Stimulated activated naive CD8-positive, alpha-beta T cell treated with anti-CD3 and anti-CD28 coated beads, Interleukin-15, Interleukin-2, amounts not matched to agents 100 ng/mL and 50 ng/mL, for 24 hours (primary cell): ENCODE measurements around the gene MRPS31.
"Not testable (repeated sequence)": the region's sequence is repeated elsewhere in the genome, so short reads cannot be mapped to it uniquely, and the experiment has no call there.

Experiments
- H3K27ac Mint-ChIP-seq: one replicate; pipeline ENCODE4 v1.8.0; 2021; ENCODE audit warnings: mild to moderate bottlenecking, mixed read lengths
- H3K27me3 Mint-ChIP-seq: one replicate; pipeline ENCODE4 v1.8.0; 2021; ENCODE audit warnings: mixed read lengths
- H3K36me3 Mint-ChIP-seq: one replicate; pipeline ENCODE4 v1.8.0; 2021; ENCODE audit warnings: low read depth, mixed read lengths
- H3K4me1 Mint-ChIP-seq: one replicate; pipeline ENCODE4 v1.8.0; 2021; ENCODE audit warnings: low read depth, mixed read lengths
- H3K4me3 Mint-ChIP-seq: one replicate; pipeline ENCODE4 v1.8.0; 2021; ENCODE audit warnings: mild to moderate bottlenecking, mixed read lengths
- H3K9me3 Mint-ChIP-seq: one replicate; pipeline ENCODE4 v1.8.0; 2021; ENCODE audit warnings: mixed read lengths

MRPS31 gene

DNA sequence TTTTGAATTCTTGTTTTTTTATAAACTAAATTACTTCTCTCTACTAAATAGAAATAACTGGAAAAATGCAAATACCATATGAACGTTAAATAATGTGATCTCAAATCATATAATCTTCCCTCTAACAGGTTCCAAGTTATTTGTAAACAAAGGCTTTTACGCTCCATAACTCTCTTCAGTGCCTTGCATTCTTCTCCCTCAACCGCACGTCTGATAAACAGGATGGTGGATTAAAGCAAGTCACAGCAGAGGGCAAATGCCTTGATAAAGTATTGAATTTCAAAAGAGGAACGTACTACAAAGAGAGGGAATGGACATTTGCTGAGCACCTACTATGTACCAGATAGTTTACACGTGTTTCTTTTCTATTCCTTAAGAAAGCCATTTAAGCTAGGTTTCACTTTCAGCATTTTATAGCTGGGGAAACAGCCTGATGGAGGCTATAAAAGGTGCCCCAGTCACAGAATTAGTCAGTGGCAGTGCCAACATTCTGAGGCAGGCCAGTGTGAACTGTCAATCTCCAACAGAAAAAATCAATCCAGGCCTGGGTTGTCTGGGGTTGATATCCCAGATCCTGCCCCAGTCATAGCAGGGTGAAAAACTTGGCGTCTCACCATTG, 15.8 kb downstream of the MRPS31 start:
- no peaks in the 10 kb centered on the region for H3K27me3 Mint-ChIP-seq
- no peaks in the 10 kb centered on the region for H3K9me3 Mint-ChIP-seq
- H3K4me1 Mint-ChIP-seq = peaks cover 8% of the 10 kb centered on the region
- H3K36me3 Mint-ChIP-seq = peaks cover 62% of the 10 kb centered on the region
- H3K27ac Mint-ChIP-seq = no peak overlapping the region
- H3K4me3 Mint-ChIP-seq = no peak overlapping the region

DNA sequence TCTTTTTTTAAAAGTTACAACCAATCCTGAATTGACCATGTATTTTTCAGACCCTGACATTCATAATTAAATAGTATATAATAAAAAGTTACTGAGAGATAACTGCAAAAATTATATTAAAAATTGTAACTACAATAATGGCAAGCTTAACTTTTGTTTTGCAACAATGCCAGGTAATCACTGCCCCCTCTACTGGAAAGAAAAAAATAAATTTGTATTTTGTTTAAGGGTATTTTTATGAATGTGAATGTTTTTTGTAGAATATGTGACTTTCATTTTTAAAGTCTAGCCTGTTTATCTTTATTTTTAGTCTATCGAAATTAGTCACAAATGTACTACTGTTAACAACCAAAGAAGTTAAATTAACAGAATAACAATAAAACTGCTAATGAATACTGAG, 21.7 kb downstream of the MRPS31 start:
- H3K36me3 Mint-ChIP-seq = peaks cover 35% of the 10 kb centered on the region
- H3K27me3 Mint-ChIP-seq = no peaks in the 10 kb centered on the region
- H3K4me1 Mint-ChIP-seq = peaks cover 4% of the 10 kb centered on the region
- H3K4me3 Mint-ChIP-seq = no peak overlapping the region
- no peak overlapping the region for H3K27ac Mint-ChIP-seq
- no peaks in the 10 kb centered on the region for H3K9me3 Mint-ChIP-seq

DNA sequence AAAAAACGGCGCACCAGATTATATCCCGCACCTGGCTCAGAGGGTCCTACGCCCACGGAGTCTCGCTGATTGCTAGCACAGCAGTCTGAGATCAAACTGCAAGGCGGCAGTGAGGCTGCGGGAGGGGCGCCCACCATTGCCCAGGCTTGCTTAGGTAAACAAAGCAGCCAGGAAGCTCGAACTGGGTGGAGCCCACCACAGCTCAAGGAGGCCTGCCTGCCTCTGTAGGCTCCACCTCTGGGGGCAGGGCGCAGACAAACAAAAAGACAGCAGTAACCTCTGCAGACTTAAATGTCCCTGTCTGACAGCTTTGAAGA, 35.8 kb downstream of the MRPS31 start:
- H3K27ac Mint-ChIP-seq, H3K27me3 Mint-ChIP-seq, H3K4me3 Mint-ChIP-seq, H3K9me3 Mint-ChIP-seq: not testable (repeated sequence)
- H3K4me1 Mint-ChIP-seq = peaks cover 14% of the 10 kb centered on the region
- H3K36me3 Mint-ChIP-seq = peaks cover 25% of the 10 kb centered on the region

DNA sequence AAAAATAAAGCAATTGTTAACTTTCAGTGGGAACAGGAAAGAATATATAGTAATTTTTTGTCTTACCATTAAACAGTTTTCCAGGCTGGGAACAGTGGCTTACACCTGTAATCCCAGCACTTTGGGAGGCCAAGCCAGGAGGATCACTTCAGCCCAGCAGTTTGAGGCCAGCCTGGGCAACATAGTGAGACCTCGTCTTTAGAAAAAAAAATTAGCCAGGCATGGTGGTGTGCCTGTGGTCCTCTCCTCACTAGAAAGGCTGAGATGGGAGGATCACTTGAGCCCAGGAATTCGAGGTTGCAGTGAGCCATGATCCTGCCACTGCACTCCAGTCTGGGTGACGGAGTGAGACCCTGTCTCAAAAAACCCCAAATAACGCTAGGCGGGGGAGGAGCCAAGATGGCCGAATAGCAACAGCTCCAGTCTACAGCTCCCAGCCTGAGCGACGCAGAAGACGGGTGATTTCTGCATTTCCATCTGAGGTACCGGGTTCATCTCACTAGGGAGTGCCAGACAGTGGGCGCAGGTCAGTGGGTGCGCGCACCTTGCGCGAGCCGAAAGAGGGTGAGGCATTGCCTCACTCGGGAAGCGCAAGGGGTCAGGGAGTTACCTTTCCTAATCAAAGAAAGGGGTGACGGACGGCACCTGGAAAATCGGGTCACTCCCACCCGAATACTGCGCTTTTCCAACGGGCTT, 36.3 kb downstream of the MRPS31 start:
- not testable (repeated sequence) for H3K27ac Mint-ChIP-seq, H3K27me3 Mint-ChIP-seq, H3K4me3 Mint-ChIP-seq, H3K9me3 Mint-ChIP-seq
- H3K4me1 Mint-ChIP-seq = peaks cover 14% of the 10 kb centered on the region
- H3K36me3 Mint-ChIP-seq = peaks cover 25% of the 10 kb centered on the region

DNA sequence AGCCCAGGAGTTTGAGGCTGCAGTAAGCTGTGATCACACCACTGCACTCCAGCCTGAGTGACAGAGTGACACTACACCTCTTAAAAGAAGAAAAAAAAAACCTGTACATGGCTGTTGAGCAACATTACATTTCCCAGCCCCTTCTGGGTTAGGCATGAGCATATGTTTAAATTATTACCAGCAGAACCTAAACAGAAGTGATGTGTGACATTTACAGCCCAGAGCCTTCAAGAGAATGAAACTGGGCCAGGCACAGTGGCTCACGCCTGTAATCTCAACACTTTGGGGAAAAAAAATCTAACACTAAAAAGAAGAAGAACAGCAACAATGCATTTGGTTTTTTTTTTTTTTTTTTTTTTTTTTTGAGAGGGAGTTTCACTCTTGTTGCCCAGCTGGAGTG, 38.3 kb downstream of the MRPS31 start:
- no peaks in the 10 kb centered on the region for H3K9me3 Mint-ChIP-seq
- peak overlapping the region; percentile 17 for H3K27ac Mint-ChIP-seq
- no peak overlapping the region for H3K4me3 Mint-ChIP-seq
- H3K27me3 Mint-ChIP-seq = no peaks in the 10 kb centered on the region
- H3K36me3 Mint-ChIP-seq = peaks cover 32% of the 10 kb centered on the region
- H3K4me1 Mint-ChIP-seq = peaks cover 14% of the 10 kb centered on the region

DNA sequence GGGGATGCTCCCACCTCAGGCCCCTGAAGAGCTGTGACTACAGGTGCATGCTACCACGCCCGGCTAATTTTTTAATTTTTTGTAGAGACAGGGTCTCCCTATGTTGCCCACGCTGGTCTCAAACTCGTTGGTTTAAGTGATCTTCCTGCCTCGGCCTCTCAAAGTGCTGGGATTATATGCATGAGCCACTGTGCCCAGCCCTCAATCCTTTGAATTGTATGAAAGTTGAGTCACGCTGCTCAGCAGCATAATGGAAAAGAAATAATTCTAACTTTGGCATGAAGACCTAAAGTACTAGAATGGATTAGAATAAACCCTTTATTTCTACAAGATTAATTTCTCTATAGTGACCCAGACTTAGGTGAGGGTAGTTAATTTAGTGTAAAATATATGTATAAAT, 42.4 kb downstream of the MRPS31 start:
- no peak overlapping the region for H3K27ac Mint-ChIP-seq
- H3K4me1 Mint-ChIP-seq = no peaks in the 10 kb centered on the region
- H3K27me3 Mint-ChIP-seq = no peaks in the 10 kb centered on the region
- H3K36me3 Mint-ChIP-seq = peaks cover 38% of the 10 kb centered on the region
- H3K4me3 Mint-ChIP-seq = no peak overlapping the region
- H3K9me3 Mint-ChIP-seq = no peaks in the 10 kb centered on the region

DNA sequence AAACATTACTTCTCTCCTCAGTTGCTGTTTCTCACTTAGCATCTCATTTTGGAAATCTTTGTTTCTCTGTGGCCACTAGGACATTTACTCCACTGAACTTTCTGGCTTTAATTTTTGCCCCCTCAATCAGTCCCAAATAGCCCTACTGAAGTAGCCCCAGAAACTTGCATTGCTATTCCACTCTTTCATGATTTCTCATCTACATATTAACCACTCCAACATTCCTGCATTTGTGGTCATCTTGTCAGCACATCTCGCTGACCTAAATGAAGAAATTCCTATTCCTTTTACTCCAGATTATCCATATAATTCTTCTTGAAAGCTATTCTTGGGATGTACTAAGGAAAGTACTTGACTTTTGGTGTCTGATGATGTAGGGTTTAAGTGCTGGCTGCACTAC, 56.6 kb downstream of the MRPS31 start:
- H3K27me3 Mint-ChIP-seq, H3K27ac Mint-ChIP-seq, H3K4me3 Mint-ChIP-seq, H3K4me1 Mint-ChIP-seq, H3K9me3 Mint-ChIP-seq: not testable (repeated sequence)
- peaks cover 44% of the 10 kb centered on the region for H3K36me3 Mint-ChIP-seq

DNA sequence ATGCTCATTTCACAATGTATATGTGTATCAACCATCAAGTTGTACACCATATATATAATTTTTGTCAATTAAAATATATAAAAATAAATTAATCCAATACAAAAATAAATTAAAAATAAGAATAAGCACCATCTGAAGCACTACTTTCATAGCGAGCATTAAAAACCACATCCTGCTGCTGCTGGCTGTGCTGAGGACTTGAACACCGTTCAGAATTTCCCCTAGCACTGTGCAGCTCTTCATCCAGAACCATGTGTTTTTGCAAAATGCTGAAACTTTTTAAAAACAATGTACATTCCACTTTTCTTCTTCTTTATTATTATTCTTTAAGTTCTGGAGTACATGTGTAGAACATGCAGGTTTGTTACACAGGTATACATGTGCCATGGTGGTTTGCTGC, 64.6 kb downstream of the MRPS31 start:
- Mint-ChIP-seq H3K36me3 (peaks cover 15% of the 10 kb centered on the region), H3K4me3 (no peak overlapping the region), H3K9me3 (peaks cover 16% of the 10 kb centered on the region), H3K4me1 (peaks cover 14% of the 10 kb centered on the region), H3K27me3 (no peaks in the 10 kb centered on the region), H3K27ac (no peak overlapping the region)

DNA sequence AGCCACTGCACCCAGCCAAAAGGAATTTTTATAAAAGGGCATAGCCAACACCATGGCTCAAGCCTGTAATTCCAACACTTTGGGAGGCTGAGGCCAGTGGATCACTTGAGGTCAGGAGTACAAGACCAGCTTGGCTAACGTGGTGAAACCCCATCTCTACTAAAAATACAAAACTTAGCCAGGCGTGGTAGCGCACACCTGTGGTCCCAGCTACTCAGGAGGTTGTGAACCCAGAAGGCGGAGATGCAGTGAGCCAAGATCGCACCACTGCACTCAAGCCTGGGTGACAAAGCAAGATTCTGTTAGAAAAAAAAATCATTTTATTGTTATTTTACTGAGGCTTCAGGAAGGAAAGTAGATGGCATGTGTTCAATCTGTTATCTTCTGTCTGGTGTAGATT, 73.3 kb downstream of the MRPS31 start:
- Mint-ChIP-seq H3K36me3 (no peaks in the 10 kb centered on the region), H3K4me3 (no peak overlapping the region), H3K27me3 (no peaks in the 10 kb centered on the region), H3K9me3 (no peaks in the 10 kb centered on the region), H3K27ac (no peak overlapping the region), H3K4me1 (peaks cover 3% of the 10 kb centered on the region)

DNA sequence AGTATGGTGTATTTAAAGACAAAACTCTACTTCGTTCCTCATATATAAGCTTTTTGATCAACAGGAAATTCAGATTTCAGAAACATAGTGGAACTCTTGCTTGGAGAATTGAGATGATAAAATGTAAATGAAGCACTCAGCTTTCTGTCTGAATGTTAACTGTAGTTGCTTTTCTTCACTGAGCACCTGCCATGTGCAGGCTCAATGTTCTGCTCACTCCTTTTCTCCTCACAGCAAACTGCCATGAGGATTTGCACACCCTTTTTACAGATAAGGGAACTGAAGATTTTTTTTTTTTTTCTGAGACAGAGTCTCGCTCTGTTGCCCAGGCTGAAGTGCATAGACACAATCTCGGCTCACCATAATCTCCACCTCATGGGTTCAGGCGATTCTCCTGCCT, 76.6 kb downstream of the MRPS31 start:
- Mint-ChIP-seq H3K27ac (no peak overlapping the region), H3K9me3 (no peaks in the 10 kb centered on the region), H3K4me3 (no peak overlapping the region), H3K4me1 (no peaks in the 10 kb centered on the region), H3K27me3 (no peaks in the 10 kb centered on the region), H3K36me3 (no peaks in the 10 kb centered on the region)

DNA sequence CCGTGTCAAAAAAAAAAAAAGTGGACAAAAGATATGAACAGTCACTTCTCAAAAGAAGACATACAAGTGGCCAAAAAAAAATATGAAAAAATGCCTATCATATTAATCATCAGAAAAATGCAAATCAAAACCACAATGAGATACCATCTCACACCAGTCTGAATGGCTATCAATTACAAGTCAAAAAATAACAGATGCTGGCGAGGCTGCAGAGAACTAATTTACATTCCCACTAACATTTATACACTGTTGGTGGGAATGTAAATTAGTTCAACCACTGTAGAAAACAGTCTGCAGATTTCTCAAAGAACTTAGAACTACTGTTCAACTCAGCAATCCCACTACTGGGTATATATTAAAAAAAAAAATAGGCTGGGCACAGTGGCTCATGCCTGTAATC, 78.0 kb downstream of the MRPS31 start:
- H3K4me1 Mint-ChIP-seq = no peaks in the 10 kb centered on the region
- no peaks in the 10 kb centered on the region for H3K36me3 Mint-ChIP-seq
- H3K9me3 Mint-ChIP-seq = no peaks in the 10 kb centered on the region
- no peaks in the 10 kb centered on the region for H3K27me3 Mint-ChIP-seq
- no peak overlapping the region for H3K4me3 Mint-ChIP-seq
- no peak overlapping the region for H3K27ac Mint-ChIP-seq

DNA sequence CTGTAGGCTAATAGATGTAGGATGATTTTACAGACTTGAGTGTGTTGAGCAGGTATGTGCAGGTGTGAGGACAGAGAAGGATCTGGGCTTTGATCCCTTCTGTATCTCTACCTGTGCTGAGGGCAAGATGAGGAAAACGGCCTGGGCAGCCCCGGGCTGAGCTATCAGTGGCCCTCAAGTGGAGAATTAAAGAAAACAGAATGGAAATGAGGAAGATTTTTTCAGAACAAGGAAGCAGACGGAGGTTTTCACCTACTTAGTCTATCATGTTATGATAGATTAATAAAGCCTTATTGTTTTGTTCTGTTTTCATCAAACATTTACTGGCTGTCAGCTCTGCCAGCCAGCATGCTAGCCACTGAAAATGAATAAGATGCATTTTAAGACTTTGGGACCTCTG, 82.2 kb downstream of the MRPS31 start:
- Mint-ChIP-seq H3K9me3 (no peaks in the 10 kb centered on the region), H3K27ac (no peak overlapping the region), H3K27me3 (no peaks in the 10 kb centered on the region), H3K36me3 (no peaks in the 10 kb centered on the region), H3K4me1 (no peaks in the 10 kb centered on the region), H3K4me3 (no peak overlapping the region)

DNA sequence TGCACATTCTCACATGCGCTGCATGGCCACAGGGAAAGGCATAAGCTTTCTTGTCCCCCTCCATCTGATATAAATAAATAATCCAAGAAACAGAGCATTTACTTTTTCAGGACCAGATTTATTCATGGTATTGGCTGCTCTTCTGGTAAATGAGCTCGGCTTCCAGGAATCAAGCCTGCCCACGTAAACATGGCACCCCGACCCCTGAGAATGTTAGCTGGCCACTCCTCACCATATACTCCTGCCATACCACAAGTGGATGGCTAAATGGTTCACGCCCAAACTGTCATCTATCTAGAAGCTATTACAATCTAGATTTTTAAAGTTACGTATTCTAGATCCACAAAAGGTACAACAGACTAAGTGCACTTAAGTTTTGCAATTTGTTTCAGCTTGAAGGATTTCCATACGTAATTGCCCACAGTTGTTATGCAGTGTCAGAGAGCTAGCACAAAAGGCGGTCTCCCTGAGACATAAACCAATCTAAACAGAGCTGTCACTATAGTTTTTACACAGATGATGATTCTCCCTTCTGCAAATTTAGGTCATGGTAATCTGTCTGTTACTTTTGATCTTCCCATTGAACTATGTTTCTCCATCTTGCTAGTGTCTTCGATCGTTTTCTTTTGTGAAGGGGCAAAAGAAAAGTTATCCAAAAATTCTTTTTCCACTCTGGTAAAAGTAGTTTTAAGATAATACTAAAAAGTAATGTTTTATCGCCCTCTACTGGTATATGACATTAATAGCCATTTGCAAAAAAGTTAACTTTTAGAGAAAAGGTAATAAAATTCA, 88.3 kb downstream of the MRPS31 start:
- Mint-ChIP-seq H3K27me3 (no peaks in the 10 kb centered on the region), H3K9me3 (no peaks in the 10 kb centered on the region), H3K36me3 (no peaks in the 10 kb centered on the region), H3K27ac (no peak overlapping the region), H3K4me3 (no peak overlapping the region), H3K4me1 (peaks cover 15% of the 10 kb centered on the region)

DNA sequence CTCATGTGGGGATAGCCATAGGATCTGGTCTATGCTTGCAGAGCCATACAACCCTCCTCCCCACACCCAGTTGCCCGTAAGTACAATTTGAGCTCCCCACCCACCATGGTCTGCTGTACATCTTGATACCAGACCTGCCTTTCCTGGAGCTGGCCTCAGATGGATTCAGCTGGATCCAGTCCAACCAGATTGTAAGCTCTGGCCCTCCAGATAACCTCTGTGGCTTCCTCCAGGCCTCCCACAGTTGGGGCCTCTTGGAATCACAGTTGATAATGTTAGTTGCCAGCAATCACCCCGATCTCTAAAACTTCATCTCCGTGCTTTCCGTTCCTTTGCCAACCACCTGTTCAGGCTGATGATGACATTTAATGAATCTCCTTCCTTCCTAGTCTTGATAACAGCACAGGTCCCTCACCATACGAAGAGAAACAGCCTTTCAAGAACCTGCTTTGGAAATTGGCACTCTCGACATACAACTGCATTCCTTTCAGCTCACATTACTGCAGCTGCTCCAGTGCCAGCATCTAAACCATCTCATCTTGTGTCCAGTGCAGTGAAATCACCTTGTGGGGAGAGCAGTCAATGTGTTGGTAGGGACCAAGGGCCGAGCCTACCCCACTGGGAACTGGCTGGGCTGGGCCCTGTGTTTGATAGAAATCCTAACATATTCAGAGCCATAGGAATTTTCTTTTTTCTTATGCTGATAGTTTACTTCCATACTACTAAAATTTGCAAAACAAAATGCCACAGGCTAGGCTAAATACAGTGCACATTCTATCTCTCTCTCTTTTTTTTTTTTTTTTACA, 89.4 kb downstream of the MRPS31 start:
- Mint-ChIP-seq H3K9me3 (no peaks in the 10 kb centered on the region), H3K4me1 (peaks cover 15% of the 10 kb centered on the region), H3K4me3 (no peak overlapping the region), H3K27ac (no peak overlapping the region), H3K27me3 (no peaks in the 10 kb centered on the region), H3K36me3 (no peaks in the 10 kb centered on the region)
